ENCODE data around the gene JTB.

JTB gene

DNA sequence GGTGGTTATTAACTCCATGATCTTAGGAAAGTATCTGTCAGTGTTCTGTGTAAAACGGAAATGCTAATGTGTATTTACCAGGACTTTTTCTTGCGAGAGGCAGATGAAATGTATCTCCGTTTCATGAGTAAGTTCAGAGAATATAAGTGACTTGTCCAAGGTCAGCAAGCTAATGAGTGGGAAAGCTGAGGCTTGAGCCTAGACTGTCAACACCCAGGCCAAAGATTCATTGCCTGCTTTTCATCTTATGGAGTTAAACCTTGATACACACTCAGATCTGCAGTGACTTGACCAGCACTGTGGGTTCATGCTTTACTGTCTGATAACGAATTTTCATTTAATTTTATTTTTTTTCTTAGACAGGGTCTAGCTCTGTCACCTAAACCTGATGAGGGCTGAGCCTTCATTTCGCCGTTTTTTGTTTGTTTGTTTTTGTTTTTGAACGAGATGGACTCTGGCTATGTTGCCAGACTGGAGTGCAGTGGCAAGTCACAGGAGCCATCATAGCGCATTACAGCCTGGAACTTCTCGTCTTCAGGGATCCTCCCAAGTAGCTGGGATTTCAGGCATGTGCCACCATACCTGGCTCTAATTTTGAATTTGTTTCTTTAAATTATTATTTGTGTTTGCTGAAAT lies 918 bp upstream of the JTB start:
- no peak for DNase-seq (ENCODE audit: low spot score)

DNA sequence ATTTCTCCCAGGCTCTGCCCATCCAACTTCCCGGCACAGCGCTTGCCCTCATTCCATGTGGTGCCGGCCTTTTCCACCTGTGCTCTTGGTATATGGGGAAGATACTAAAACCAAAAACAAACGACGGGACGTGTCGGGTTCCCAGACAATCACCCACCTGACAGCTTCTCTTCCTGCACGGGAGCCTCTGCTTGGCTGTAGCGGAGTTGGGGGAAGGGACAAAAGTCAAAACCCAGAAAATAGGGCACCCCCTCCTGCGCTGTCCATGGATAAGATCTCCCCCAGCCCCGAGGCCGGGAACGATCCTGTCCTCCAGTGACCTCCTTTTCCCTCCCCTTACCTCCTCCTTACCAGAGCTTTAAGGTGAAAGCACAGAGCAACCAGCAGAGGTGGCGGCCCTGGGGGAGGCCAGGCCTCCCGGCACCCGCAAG lies 640 bp downstream of the JTB start:
- DNase-seq (ENCODE audit: low spot score) = no peak

DNA sequence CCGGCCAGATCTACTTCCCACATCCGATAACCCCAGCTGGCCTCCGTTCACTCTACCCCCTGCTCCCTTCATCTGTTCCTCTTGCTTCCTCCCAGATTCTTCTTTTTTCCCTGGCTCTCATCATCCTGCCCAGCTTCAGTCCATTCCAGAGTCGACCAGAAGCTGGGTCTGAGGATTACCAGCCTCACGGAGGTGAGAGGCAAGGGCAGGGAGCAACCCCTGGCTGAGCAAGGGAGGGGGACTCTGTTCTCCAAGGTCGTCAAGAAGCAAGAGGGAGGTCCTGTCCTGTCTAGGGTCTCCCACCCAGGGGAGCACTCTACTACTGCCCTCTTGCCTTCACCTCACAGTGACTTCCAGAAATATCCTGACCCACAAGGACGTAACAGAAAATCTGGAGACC lies 3.9 kb downstream of the JTB start:
- no peak for DNase-seq (ENCODE audit: low spot score)

DNA sequence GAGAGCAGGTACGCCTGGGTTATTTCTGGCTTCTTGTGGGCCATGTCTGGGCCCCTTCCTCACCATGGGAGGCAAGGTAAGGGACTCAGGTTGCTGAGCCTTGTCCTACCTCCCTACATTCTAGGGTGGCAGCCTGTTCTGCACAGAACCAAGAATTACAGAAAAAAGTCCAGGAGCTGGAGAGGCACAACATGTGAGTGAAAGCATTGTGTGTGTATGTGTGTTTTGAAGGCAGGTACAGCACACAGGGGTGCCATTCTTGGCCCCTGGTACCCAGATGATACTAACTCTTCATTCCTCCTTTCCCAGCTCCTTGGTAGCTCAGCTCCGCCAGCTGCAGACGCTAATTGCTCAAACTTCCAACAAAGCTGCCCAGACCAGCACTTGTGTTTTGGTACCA lies 4.4 kb downstream of the JTB start:
- no peak for DNase-seq (ENCODE audit: low spot score)

DNA sequence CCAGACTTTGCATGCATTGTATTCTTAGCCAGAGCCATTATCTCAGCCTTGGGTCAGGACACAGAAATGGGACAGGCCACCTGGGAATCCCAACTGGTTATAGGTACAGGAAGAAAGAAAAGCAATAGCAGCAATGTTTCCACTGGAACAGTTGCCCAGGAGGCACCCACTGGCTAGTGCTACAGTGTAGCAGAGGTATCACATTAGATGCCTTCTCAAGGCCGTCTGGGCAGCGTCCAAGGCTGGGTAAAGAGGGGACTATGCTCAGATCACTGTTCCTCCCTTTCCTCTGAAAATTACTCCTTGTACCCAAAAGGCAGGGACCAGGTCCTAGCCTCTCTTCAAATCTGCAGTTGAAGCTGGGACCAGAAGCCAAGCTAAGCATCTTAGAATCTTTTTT lies 7.1 kb downstream of the JTB start:
- DNase-seq (ENCODE audit: low spot score) = no peak

DNA sequence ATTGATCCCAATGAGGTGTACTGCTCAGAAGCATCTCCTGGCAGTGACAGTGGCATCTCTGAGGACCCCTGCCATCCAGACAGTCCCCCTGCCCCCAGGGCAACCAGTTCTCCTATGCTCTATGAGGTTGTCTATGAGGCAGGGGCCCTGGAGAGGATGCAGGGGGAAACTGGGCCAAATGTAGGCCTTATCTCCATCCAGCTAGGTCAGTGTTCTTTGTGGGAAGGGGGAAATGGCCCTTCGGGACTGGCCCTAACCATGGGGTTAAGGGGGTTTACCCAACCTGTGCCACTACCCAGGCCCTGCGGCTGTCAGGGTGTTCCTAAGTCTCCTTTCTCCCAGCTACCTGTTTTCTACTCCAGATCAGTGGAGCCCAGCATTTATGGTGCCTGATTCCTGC lies 8.5 kb downstream of the JTB start:
- no peak for DNase-seq (ENCODE audit: low spot score)

DNA sequence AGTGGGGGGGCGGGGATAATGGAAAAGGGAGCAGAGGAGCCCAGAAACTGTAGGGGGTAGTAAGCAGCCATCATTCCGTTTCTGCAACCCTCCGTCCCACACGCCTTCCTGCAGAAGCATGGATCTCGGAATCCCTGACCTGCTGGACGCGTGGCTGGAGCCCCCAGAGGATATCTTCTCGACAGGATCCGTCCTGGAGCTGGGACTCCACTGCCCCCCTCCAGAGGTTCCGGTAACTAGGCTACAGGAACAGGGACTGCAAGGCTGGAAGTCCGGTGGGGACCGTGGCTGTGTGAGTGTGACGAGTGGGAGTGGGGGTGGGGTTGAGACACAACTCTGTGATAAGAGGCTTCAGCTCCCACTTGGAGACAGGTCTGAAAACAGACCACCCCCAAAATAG lies 9.1 kb downstream of the JTB start:
- no peak for DNase-seq (ENCODE audit: low spot score)

DNA sequence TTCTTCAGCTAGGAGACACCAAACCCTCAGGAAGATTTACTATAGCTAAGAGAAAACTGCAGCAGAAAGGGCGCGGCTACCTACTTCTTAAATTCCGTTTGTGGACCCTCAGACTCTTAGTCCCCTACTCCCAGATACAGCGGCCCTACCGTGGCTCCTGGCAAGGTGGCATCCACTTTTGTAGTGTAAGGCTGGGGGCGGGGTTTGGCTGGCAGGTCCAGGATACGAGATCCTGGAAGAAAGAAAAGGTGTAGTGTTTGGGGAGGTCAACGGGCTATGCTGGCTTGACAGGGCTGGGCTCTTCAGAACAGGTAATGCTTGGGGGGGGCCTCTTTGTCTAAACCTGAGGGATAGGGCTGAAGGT lies 9.5 kb downstream of the JTB start:
- DNase-seq (ENCODE audit: low spot score) = no peak

DNA sequence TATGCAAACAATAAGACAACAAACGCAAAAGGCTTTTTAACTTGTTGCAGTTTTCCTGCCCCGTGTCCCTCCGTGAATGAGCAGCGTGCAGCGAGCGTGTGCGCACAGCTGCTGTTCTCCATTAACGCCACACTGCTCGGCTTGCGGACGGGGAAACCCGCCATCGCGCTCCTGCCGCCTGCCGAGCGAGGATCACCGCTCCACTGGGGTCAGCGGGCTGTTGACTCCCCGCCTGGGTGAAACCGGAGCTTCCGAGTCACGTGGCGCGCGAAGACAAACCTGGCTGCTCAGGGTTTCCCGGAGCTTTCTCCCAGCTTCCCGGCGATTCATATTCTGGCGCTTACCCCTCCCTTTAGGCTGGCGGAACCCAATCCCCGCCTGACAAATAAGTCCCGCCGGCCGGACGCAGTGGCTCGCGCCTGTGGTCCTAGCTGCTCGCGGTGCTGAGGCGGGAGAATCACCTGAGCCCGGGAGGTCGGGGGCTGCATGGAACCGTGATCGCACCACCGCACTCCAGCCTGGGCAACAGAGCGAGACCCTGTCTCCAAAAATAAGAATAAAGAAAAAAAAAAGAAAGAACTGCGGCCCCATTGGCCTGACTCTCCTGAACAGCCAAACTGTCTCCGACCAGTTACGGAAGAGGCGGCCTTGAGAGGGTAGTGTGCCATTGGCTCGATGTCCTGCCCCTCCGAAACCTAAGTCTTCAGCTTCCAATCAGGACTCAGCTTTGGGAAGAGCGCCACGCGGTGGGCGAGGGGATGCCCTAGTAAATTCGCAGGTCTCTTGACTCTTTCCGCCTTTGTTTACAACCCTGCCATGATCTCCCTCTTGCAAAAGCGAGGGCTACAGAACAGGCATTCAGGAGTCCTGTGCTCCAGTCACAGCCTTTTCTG lies 10.1 kb downstream of the JTB start, which contains the start of gene CREB3L4:
TSS of gene CREB3L4 (plus strand) at position 796 of the 893 bp plus-strand sequence. CDS start 624 bp downstream, outside the sequence.
- peak; percentile 91 for DNase-seq (ENCODE audit: low spot score)

DNA sequence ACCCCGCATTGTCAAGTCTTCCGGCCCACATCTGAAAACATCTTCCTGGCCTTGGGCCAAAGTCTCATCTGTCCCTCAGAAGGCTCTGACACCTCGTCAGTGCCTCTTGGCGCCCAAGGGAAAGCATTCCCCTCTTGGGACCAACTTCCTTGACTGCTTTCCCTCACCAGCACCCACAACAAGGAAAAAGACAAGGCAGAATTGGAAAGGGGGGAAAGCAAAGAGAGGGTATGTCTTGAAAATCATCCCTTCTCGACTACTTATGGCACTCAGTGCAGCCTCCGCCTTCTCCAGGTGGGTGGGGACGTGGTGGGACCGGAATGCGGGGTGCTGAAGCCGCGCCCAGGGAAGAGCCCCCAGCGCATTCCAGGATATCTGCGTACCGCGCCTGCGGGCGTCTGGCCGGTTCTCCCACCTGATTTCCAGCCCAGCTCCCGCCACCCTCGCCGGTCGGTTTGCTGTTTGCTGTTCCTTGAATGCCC lies 13.6 kb downstream of the JTB start:
- no peak for DNase-seq (ENCODE audit: low spot score)

DNA sequence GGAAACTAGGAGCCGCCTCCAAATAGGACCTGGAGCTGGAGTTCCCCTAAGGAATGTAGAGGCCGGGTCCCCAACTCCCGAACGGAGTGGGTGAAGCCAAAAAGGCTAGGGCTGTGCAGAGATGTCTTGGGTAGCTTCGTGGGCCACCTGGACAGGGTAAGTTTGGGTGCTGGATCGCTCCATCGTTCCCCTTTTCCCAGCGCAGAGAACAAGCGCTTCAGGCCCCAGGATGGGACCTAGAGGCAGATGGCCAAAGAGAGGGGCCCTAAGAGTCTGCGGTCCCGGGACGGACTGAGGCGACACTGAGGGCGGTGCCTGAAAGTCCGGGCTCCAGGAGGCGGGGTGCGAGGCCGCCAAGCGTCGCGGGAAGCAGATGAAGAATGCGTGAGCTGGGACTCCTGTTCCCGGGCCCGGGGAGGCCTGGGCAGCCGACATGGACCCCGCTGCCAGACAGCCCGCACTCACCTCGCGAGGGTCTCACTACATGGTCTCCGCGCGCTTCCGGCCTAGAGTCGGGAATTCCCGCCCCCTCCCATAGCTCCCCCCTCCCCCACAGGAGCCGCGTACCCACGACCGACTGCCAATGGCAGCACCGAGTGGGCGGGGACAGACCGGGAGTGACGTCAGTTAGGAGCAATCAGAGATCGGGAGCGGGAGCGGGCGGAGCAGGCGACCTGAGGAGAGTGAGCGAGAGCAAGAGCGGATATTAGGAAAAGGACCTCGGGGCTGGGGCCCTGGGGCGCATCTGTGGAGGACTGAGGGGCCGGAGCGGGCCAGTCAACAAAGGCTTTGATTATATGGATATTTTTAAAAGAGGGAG lies 14.2 kb downstream of the JTB start, which contains the start of gene SLC39A1:
TSS of gene SLC39A1 (minus strand) at position 508 of the 820 bp plus-strand sequence. CDS start 822 bp downstream, outside the sequence.
- DNase-seq (ENCODE audit: low spot score) = peak; percentile 94

DNA sequence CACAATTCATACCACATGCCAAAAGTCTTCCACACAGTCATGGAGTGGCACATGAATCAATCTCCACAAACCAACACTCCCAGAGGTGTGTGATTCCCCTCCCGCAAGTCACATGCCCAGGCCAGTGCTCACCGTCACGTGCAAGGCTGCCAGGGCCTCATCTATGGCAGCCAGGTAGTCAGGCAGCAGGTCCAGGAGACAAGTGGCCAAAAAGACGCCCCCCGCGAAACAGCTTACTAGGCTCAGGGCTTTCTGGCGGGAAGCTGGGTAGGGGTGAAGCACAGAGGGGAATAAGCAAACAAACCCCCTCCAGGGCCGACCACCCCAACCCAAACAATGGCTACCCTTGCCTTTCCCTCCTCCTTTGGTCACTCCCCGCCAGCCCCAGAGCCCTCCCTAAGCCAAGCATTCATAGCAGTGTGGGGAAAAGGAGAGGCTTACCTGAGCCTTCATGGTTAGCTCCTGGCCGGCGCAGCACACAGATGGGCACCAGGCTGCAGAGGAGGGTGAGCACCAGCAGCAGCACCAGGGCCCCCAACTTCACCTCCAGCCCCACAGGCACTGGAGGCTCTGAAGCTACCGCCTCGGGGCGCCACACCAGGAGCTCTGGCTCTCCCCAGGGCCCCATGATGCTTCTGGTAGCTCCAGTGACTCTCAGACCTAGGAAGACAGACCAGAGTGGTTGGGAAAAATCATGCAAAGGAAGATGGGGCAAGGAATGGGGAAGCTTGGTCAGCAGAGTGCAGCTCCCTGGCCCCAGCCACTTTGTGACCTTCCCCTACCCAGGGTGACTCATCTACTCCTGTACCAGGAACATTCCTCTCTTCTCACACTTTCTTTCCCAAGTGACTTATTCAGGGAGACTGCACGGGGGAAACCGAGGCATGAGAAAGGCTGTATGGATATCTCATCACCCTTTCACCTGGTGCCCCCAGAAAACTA lies 15.1 kb downstream of the JTB start:
- peak; percentile 52 for DNase-seq (ENCODE audit: low spot score)

DNA sequence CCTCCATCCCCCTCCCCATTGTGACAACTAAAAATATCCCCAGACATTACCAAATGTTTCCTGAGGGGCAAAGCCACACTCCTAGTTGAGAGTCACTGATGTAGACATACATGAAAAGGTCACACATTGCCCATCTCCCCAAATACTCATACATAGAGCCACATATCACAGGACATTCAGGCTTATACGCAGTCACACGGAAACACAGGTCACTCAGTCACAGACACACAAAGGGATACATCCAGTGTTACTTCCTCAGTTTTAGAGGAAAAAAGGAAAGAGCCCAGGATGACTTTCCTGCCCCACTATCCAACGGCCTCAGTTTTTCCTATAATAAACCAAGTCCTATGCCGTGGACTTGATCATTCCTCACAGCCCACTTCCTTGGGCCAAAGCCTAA lies 16.1 kb downstream of the JTB start:
- DNase-seq (ENCODE audit: low spot score) = no peak

DNA sequence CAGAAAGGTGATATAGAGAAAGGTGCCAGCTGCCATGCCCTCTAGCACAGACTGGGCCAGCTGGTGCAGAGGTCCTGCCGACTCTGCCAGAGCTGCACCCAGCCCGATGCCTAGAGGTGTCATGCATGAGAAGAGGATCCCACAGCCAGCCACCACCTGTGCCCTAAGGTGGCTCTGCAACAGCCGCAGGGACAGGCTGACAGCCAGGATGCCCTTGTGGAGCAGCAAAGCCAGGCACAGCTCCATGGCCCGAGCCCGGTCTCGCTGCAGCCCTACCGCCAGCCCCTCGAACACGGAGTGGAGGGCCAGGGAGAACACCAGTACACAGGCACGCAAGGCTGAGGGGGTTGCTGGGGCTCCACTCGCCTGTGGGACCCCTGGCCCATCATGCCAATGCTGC lies 17.3 kb downstream of the JTB start:
- no peak for DNase-seq (ENCODE audit: low spot score)

DNA sequence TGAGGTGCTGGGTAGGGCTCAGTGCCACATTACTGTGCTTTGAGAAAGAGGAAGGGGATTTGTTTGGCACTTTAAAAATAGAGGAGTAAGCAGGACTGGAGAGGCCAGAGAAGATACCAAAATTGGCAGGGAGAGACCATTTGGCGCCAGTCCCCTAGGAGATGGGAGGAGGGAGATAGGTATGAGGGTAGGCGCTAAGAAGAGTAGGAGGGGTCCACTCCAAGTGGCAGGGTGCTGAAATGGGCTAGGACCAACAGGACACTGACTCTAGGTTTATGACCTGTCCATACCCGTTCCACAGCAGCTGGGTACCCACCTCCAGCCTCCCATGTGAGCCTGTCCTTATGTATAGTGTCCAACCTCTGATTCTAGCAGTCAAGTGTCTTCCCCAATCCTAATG lies 18.0 kb downstream of the JTB start:
- no peak for DNase-seq (ENCODE audit: low spot score)

DNA sequence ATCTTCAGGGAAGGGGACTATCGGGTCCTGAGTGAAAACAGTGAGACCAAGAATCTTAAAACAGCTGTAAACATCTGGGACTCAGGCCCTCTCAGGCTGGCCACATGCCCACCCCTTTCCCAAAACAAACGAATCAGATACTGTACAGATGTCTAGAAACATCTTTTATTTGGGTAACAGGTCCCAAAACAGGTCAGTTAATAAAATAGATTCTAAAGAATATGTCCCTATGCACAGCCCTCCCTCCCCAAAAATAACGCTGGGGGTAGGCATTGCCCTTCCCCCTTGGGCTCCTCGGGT lies 18.6 kb downstream of the JTB start:
- no peak for DNase-seq (ENCODE audit: low spot score)

DNA sequence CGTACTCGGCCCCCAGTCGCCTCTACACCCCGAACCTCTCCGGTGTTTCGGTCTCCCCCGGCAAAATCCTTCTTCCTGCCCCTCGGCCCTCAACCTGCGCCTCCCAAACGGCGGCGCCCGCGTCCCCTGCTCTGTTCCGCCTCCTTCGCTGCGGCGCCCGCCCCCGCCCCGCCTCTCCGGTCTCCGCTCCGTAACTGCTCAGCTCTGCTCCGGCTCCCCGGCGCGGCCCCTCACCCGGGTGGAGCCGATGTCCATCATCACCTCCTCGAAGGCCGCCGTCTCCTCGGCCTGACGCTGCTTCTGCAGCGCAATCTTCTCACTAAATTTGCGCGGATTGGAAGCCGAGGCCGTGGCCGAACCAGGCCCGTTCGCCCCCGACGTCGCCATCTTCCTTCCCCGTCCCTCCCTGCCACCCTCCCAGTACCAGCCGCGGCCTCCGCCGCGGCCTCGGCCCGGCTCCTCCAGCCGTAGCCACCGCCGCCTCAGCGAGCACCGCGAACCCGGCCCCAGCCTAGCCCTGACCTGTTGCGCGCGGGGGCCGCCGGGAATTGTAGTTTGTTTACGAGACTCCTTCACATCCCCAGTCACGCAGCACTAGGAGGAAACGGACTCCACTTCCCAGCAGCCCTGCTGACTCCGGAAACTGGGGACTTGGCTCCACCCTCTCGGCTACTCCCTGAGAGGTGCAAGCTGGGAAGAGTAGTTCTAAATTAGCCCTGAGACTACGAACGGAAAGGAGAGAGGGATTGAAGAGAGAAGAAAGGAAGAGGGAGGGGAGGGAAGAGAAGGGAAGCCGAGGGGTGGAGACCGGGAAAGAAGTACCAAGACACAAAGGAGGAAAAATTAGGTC lies 19.1 kb downstream of the JTB start, which contains the start of gene CRTC2:
TSS of gene CRTC2 (minus strand) at position 502 of the 850 bp plus-strand sequence. CDS start at position 387, 115 bp downstream.
- peak; percentile 98 for DNase-seq (ENCODE audit: low spot score)

DNA sequence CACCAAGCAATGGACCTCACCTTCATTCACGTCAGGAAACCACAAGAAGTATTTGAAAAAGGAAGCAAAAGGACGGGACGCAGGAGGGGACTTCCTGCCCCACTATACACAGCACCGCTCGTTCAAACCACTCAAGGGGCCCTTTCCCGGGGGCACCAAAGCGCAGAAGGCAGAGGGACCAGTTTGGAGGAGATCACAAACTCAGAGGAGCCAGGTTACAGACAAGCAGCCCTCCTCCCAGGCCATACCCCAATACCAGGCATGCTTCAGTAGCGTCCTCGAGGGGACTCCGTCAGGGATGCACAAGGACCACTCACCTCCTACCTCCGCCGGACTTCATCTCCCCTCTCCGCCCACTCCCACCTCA lies 19.7 kb downstream of the JTB start:
- DNase-seq (ENCODE audit: low spot score) = no peak

DNA sequence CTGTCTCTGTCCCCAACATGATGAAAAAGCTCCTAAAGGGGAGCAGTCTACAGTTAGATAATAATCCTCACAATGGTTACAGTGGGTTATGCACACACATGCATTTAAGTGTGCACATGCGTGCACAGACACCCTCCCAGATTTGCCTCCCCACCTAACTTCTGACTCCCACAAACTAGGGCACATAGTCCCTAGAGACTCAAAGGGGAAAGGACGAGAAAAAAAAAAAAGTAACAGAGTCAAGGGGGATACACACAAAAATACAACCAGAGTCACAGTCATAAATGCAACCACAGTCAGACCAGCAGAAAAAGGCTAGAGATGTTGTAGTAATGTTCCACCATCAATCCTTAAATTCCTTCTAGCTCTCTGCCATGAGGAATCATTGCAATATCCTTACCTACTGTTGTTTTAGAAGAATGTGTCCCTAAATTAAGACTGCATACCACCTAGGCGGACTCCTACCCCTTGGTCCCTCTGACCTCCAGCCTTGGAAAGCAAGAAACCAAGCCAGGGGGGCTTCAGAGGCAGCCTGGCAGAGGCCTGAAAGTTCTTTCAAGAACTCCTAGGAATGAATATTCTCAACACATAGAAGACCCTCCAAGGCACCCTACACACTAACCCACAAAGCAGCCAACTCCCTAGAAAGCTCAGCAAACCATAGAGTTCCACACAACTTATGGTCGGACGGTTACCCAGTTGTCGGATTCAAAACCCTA lies 20.3 kb downstream of the JTB start:
- no peak for DNase-seq (ENCODE audit: low spot score)

DNA sequence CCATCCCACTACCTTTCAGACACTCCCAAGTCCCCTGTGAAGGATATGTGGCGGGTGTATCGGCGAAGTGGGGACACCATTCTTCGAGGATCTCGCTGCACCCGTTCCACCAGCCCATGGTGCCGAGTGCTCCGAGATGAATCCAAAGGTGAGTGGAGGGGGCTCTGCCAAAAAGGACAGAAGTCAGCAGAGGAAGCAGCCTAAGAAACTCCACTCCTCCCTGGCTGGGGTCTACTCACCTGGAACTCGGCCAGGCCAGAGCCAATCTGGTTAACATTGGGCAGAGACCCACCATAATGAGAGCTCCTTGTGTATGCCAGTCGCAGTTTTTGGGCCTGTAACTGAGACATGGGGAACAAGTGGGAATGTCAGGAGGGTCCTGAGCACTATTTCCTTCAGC lies 22.6 kb downstream of the JTB start:
- no peak for DNase-seq (ENCODE audit: low spot score)
